ENCODE data around the gene ZNF214. TPM values are rescaled to one million over a fixed set of nuclear protein-coding genes. Genes with fewer than 3 reads are reported as not detected.

The ZNF214 gene
- total RNA-seq, 4 donors from 2014 or later: 2.9 to 23.8 (median 4.7) TPM

GRCh38 chr11:7030836-7031235 is 10.7 kb upstream of the ZNF214 start:
- Histone ChIP-seq H3K27me3 (no peaks in the 10 kb centered on the region), H3K4me1 (no peaks in the 10 kb centered on the region), H3K9me3 (no peaks in the 10 kb centered on the region), H3K27ac (no peak overlapping the region), H3K4me3 (no peak overlapping the region), H3K36me3 (no peaks in the 10 kb centered on the region)
- no peak for DNase-seq
- TF ChIP-seq CTCF (IDR thresholded peaks at IDR 0.05): no peak
- TF ChIP-seq POLR2A (IDR thresholded peaks at IDR 0.05): no peak
- intact Hi-C loops (cut with DNase I; ENCODE audit: low total_unique reads): no loop called here

GRCh38 chr11:7028141-7028540 is 8.0 kb upstream of the ZNF214 start:
- Histone ChIP-seq H3K36me3 (no peaks in the 10 kb centered on the region), H3K27ac (no peak overlapping the region), H3K4me1 (no peaks in the 10 kb centered on the region), H3K27me3 (peaks cover 0 to 1% of the 10 kb centered on the region in 2 donors), H3K4me3 (no peak overlapping the region), H3K9me3 (no peaks in the 10 kb centered on the region)
- intact Hi-C loops (cut with DNase I; ENCODE audit: low total_unique reads): no loop called here
- no peak for DNase-seq
- TF ChIP-seq CTCF (IDR thresholded peaks at IDR 0.05) (no peak), POLR2A (IDR thresholded peaks at IDR 0.05) (no peak)

- H3K27me3 ChIP-seq: peaks cover 0 to 4% of the 10 kb centered on the region in 2 donors
- no peaks in the 10 kb centered on the region for H3K36me3 ChIP-seq
- no peaks in the 10 kb centered on the region for H3K9me3 ChIP-seq
- H3K4me3 ChIP-seq: no peak overlapping the region
- peaks cover 0 to 9% of the 10 kb centered on the region in 2 donors for H3K4me1 ChIP-seq
- TF ChIP-seq POLR2A (IDR thresholded peaks at IDR 0.05) (no peak), CTCF (IDR thresholded peaks at IDR 0.05) (no peak)
- peak overlapping the region in 1 of 2 donors; percentile 92 for H3K27ac ChIP-seq
- DNase-seq: no peak
- intact Hi-C loops (cut with DNase I; ENCODE audit: low total_unique reads): no loop called here
These were observed 1.2 kb upstream of the ZNF214 start for GRCh38 chr11:7021318-7021717.

GRCh38 chr11:7019500-7020182 is 505 bp downstream of the ZNF214 start:
- intact Hi-C loops (cut with DNase I; ENCODE audit: low total_unique reads): no loop called here
- DNase-seq: peak; percentile 23 to 27
- Histone ChIP-seq H3K4me1 (peaks cover 0 to 9% of the 10 kb centered on the region in 2 donors), H3K27ac (peak overlapping the region; percentile 81 to 92), H3K27me3 (peaks cover 0 to 4% of the 10 kb centered on the region in 2 donors), H3K36me3 (no peaks in the 10 kb centered on the region), H3K9me3 (no peaks in the 10 kb centered on the region), H3K4me3 (peak overlapping the region; percentile 61 to 67)
- no peak for TF ChIP-seq POLR2A (IDR thresholded peaks at IDR 0.05)
- TF ChIP-seq CTCF (IDR thresholded peaks at IDR 0.05): no peak

- Histone ChIP-seq H3K9me3 (no peaks in the 10 kb centered on the region), H3K4me1 (peaks cover 0 to 1% of the 10 kb centered on the region in 2 donors), H3K27me3 (no peaks in the 10 kb centered on the region), H3K27ac (no peak overlapping the region), H3K36me3 (no peaks in the 10 kb centered on the region), H3K4me3 (no peak overlapping the region)
- TF ChIP-seq POLR2A (IDR thresholded peaks at IDR 0.05): no peak
- TF ChIP-seq CTCF (IDR thresholded peaks at IDR 0.05): no peak
- intact Hi-C loops (cut with DNase I; ENCODE audit: low total_unique reads): no loop called here
- DNase-seq: no peak
These were observed 4.1 kb downstream of the ZNF214 start for GRCh38 chr11:7016011-7016410.

Data from uterus (tissue), 4 donors.